Limb (tissue), 2 donors: ENCODE results near the gene DOCK1.
"Not testable (repeated sequence)": the region's sequence is repeated elsewhere in the genome, so short reads cannot be mapped to it uniquely, and the experiment has no call there.

Experiments
- DNase-seq, 2 donors: peaks; one replicate each; pipeline ENCODE4 v3.0.0-alpha.2; 2016; ENCODE audit errors: extremely low spot score in 2 of 2

DOCK1 gene

GRCh38 chr10:126924915-126925300 lies 19.7 kb downstream of the DOCK1 start:
- no peak for DNase-seq

GRCh38 chr10:126926568-126926967 lies 21.3 kb downstream of the DOCK1 start:
- DNase-seq = no peak

- no peak for DNase-seq
Measured at GRCh38 chr10:126927799-126928198, 22.6 kb downstream of the DOCK1 start.

- DNase-seq = no peak
Measured at GRCh38 chr10:126928274-126928673, 23.0 kb downstream of the DOCK1 start.

- no peak for DNase-seq
Measured at GRCh38 chr10:126929391-126929790, 24.2 kb downstream of the DOCK1 start.

- DNase-seq = no peak
Measured at GRCh38 chr10:126930131-126930882, 25.1 kb downstream of the DOCK1 start.

GRCh38 chr10:126930883-126931503 lies 25.8 kb downstream of the DOCK1 start:
- no peak for DNase-seq

- no peak for DNase-seq
Measured at GRCh38 chr10:126931544-126931943, 26.3 kb downstream of the DOCK1 start.

- DNase-seq = no peak
Measured at GRCh38 chr10:126932516-126932915, 27.3 kb downstream of the DOCK1 start.

- DNase-seq = no peak
Measured at GRCh38 chr10:126933116-126933515, 27.9 kb downstream of the DOCK1 start.

GRCh38 chr10:126935263-126935946 lies 30.2 kb downstream of the DOCK1 start:
- no peak for DNase-seq

GRCh38 chr10:126937026-126937425 lies 31.8 kb downstream of the DOCK1 start:
- no peak for DNase-seq

GRCh38 chr10:126938121-126938520 lies 32.9 kb downstream of the DOCK1 start:
- DNase-seq = not testable (repeated sequence)

- no peak for DNase-seq
Measured at GRCh38 chr10:126939706-126940105, 34.5 kb downstream of the DOCK1 start.

GRCh38 chr10:126940670-126941310 lies 35.6 kb downstream of the DOCK1 start:
- no peak for DNase-seq

GRCh38 chr10:126944191-126944590 lies 39.0 kb downstream of the DOCK1 start:
- DNase-seq = no peak

- DNase-seq = no peak
Measured at GRCh38 chr10:126945351-126946030, 40.3 kb downstream of the DOCK1 start.

- no peak for DNase-seq
Measured at GRCh38 chr10:126946746-126947145, 41.5 kb downstream of the DOCK1 start.

GRCh38 chr10:126948355-126949160 lies 43.3 kb downstream of the DOCK1 start:
- no peak for DNase-seq

- DNase-seq = no peak
Measured at GRCh38 chr10:126949161-126949503, 43.9 kb downstream of the DOCK1 start.
